WTC11 (cell line): ENCODE data around the gene TOR4A. TPM values are rescaled to one million over a fixed set of nuclear protein-coding genes. Genes with fewer than 3 reads are reported as not detected.

ENCODE experiments used
- ATAC-seq: fragments of 200-7000 bp; cut with Tn5 transposase; 2 replicates; pipeline ENCODE4 v1.10.0; 2021; ENCODE audit warnings: mild to moderate bottlenecking, moderate library complexity
- CTCF ChIA-PET: fragments of 300-600 bp; sonication (Branson Sonifier 250); formaldehyde crosslinking; loops from one replicate; lab custom pipeline; 2021; ENCODE audit warnings: antibody characterized with exemption; lab: Charles Lee
- POLR2A ChIA-PET: fragments of 350-600 bp; sonication (Branson Sonifier 250); formaldehyde crosslinking; loops from one replicate; lab custom pipeline; 2021; ENCODE audit warnings: antibody characterized with exemption; lab: Charles Lee
- DNase-seq: peaks from one replicate; pipeline ENCODE4 v3.0.0; 2021; ENCODE audit warnings: low spot score
- H3K27ac Mint-ChIP-seq: 2 replicates; pipeline ENCODE4 v1.8.0; 2021; ENCODE audit warnings: mixed read lengths
- H3K27me3 Mint-ChIP-seq: 2 replicates; pipeline ENCODE4 v1.8.0; 2021; ENCODE audit warnings: low read depth, mild to moderate bottlenecking, moderate library complexity, mixed read lengths
- H3K36me3 Mint-ChIP-seq: 2 replicates; pipeline ENCODE4 v1.8.0; 2021; ENCODE audit warnings: mixed read lengths
- H3K4me1 Mint-ChIP-seq: 2 replicates; pipeline ENCODE4 v1.8.0; 2022; ENCODE audit warnings: mixed read lengths
- H3K4me3 Mint-ChIP-seq: 2 replicates; pipeline ENCODE4 v1.8.0; 2021; ENCODE audit warnings: mild to moderate bottlenecking, moderate library complexity, mixed read lengths
- H3K9me3 Mint-ChIP-seq: 2 replicates; pipeline ENCODE4 v1.8.0; 2021; ENCODE audit warnings: mixed read lengths
- FOXJ3 ChIP-seq: sonication (generic); formaldehyde crosslinking; IDR thresholded peaks from 2 replicates; pipeline ENCODE4 v1.9.0; 2021; ENCODE audit warnings: missing genetic modification reagents, mild to moderate bottlenecking, borderline replicate concordance
- HMGA2 ChIP-seq: fragments of 250-450 bp; sonication (Bioruptor Pico); IDR thresholded peaks from 2 replicates; pipeline ENCODE4 v1.4.0; 2021; ENCODE audit warnings: mild to moderate bottlenecking, moderate library complexity
- SOX15 ChIP-seq: fragments of 250-450 bp; sonication (Bioruptor Pico); IDR thresholded peaks from 2 replicates; pipeline ENCODE4 v1.9.0; 2021; ENCODE audit warnings: mild to moderate bottlenecking
- TCF7 ChIP-seq: sonication (generic); formaldehyde crosslinking; IDR thresholded peaks from 2 replicates; pipeline ENCODE4 v1.8.0; 2022; ENCODE audit warnings: mild to moderate bottlenecking, low read depth, missing genetic modification reagents, moderate library complexity
- ZBTB21 ChIP-seq: sonication (generic); formaldehyde crosslinking; IDR thresholded peaks from 2 replicates; pipeline ENCODE4 v1.8.1; 2023; ENCODE audit warnings: mild to moderate bottlenecking, missing genetic modification reagents, borderline replicate concordance
- ZNF138 ChIP-seq: sonication (generic); formaldehyde crosslinking; conservative IDR thresholded peaks from 2 replicates; pipeline ENCODE4 v1.8.1; 2022; ENCODE audit warnings: mild to moderate bottlenecking, moderate library complexity, missing genetic modification reagents
- total RNA-seq: library from RNA; stranded (reverse); gene quantifications from 3 replicates; pipeline ENCODE4 v1.2.3, GENCODE V29; 2021
- TF ChIP-seq, protein P1 (sequence below): sonication (generic); formaldehyde crosslinking; IDR thresholded peaks from 2 replicates; pipeline ENCODE4 v1.8.1; 2022; ENCODE audit warnings: mild to moderate bottlenecking, moderate library complexity, missing genetic modification reagents
- TF ChIP-seq, protein P2 (sequence below): sonication (generic); formaldehyde crosslinking; IDR thresholded peaks from 2 replicates; pipeline ENCODE4 v1.8.1; 2023; ENCODE audit warnings: mild to moderate bottlenecking, moderate library complexity, missing genetic modification reagents
- TF ChIP-seq, protein P3 (sequence below): sonication (generic); formaldehyde crosslinking; IDR thresholded peaks from 2 replicates; pipeline ENCODE4 v1.8.0; 2022; ENCODE audit warnings: mild to moderate bottlenecking, missing genetic modification reagents
- TF ChIP-seq, protein P4 (sequence below): sonication (generic); formaldehyde crosslinking; IDR thresholded peaks from 2 replicates; pipeline ENCODE4 v1.8.1; 2023; ENCODE audit warnings: mild to moderate bottlenecking, missing genetic modification reagents, moderate library complexity
- TF ChIP-seq, protein P5 (sequence below): fragments of 250-450 bp; sonication (Bioruptor Pico); IDR thresholded peaks from 2 replicates; pipeline ENCODE4 v1.9.0; 2021; ENCODE audit warnings: mild to moderate bottlenecking
- TF ChIP-seq, protein P6 (sequence below): sonication (generic); formaldehyde crosslinking; IDR thresholded peaks from 2 replicates; pipeline ENCODE4 v1.8.1; 2023; ENCODE audit warnings: mild to moderate bottlenecking, missing genetic modification reagents, moderate library complexity
- TF ChIP-seq, protein P7 (sequence below): sonication (generic); formaldehyde crosslinking; IDR thresholded peaks from 2 replicates; pipeline ENCODE4 v1.8.0; 2023; ENCODE audit warnings: missing genetic modification reagents
- TF ChIP-seq, protein P8 (sequence below): sonication (generic); formaldehyde crosslinking; IDR thresholded peaks from 2 replicates; pipeline ENCODE4 v1.8.1; 2023; ENCODE audit warnings: mild to moderate bottlenecking, missing genetic modification reagents, borderline replicate concordance
- TF ChIP-seq, protein P9 (sequence below): sonication (generic); formaldehyde crosslinking; IDR thresholded peaks from 2 replicates; pipeline ENCODE4 v1.8.0; 2023; ENCODE audit warnings: mild to moderate bottlenecking, missing genetic modification reagents

Gene TOR4A
- total RNA-seq, 1 experiment from 2014 or later: 7.3 TPM

DNA sequence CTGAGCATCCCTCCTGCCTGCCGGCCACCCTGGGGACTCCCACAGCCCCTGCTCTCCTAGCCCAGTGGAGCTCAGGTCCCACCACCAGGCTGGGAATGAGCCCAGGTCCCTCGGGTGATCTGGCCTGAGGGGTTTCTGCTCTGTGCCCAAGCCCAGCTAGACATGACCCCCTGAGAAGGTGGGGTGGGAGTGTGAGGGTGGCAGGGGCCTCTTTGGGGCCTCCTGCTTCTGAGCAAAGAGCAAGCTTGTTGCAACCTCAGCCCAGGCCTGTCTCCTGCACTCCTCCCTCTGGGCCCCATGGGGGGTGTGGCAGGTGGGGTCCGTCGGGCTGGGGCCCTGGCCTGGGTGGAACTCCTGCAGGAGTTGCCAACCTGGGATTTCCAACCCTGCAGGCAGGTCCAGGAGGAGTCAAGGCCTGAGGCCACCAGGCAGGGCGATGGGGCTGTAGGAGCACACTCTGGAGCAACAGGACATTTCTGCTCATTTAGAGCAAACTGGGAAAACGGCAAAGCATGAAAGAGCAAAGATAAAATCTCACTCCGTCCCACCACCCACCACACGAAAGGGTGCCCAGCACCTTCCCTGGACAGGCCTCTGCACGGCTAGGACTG is 35.9 kb downstream of the TOR4A start (continued):
- TF ChIP-seq, protein P1, sequence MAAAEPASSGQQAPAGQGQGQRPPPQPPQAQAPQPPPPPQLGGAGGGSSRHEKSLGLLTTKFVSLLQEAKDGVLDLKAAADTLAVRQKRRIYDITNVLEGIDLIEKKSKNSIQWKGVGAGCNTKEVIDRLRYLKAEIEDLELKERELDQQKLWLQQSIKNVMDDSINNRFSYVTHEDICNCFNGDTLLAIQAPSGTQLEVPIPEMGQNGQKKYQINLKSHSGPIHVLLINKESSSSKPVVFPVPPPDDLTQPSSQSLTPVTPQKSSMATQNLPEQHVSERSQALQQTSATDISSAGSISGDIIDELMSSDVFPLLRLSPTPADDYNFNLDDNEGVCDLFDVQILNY: no peak
- TF ChIP-seq FOXJ3 (CRISPR knock-in tag) (no peak), ZBTB21 (CRISPR knock-in tag) (no peak)
- TF ChIP-seq, protein P2, sequence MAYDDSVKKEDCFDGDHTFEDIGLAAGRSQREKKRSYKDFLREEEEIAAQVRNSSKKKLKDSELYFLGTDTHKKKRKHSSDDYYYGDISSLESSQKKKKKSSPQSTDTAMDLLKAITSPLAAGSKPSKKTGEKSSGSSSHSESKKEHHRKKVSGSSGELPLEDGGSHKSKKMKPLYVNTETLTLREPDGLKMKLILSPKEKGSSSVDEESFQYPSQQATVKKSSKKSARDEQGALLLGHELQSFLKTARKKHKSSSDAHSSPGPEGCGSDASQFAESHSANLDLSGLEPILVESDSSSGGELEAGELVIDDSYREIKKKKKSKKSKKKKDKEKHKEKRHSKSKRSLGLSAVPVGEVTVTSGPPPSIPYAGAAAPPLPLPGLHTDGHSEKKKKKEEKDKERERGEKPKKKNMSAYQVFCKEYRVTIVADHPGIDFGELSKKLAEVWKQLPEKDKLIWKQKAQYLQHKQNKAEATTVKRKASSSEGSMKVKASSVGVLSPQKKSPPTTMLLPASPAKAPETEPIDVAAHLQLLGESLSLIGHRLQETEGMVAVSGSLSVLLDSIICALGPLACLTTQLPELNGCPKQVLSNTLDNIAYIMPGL (CRISPR knock-in tag): no peak

DNA sequence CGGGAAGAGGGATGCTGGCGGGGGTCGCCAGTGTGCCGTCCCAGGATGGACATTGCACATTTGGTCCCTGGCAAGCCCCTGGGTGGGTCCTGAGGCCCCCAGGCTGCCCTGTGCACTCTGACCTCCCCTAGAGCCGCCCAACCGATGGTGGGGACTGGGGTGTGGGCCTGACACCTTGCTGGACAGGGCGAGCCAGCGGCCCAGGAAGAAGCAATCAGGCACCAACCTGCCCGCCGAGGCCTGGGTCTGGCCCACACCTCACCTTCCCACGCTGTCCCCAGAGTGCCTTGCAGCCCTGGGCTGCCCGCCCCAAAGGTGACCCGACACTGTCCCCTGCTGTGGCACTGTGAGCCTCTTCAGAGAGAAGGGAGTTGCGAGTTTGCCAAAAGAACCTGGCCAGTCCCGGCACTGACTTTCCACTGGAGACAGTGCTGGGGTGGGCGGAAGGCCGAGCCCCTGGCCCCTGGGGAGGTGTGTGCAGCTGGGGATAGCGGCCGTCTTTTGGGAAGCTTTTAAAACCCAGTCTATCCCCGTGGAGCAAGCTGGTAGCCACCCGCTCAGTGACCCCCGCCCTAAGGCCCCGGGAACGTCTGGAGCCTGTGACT is 36.5 kb downstream of the TOR4A start:
- Mint-ChIP-seq H3K4me3 (no peak overlapping the region), H3K27me3 (no peaks in the 10 kb centered on the region), H3K4me1 (peaks cover 7% of the 10 kb centered on the region; the same call in 1 of the 2 replicates), H3K27ac (no peak overlapping the region), H3K36me3 (no peaks in the 10 kb centered on the region), H3K9me3 (no peaks in the 10 kb centered on the region)
- ChIA-PET POLR2A (no interaction called here), CTCF (interaction anchor here (2.9 kb wide), 1 partner anchor 11 kb away, joined by 15 read pairs; the partner anchor contains the start of gene NRARP)
- DNase-seq: no peak
- ATAC-seq: no peak
- TF ChIP-seq HMGA2 (no peak), ZBTB21 (CRISPR knock-in tag) (no peak), SOX15 (CRISPR knock-in tag) (no peak), ZNF138 (CRISPR knock-in tag) (no peak), TCF7 (no peak)
- TF ChIP-seq, protein P3, sequence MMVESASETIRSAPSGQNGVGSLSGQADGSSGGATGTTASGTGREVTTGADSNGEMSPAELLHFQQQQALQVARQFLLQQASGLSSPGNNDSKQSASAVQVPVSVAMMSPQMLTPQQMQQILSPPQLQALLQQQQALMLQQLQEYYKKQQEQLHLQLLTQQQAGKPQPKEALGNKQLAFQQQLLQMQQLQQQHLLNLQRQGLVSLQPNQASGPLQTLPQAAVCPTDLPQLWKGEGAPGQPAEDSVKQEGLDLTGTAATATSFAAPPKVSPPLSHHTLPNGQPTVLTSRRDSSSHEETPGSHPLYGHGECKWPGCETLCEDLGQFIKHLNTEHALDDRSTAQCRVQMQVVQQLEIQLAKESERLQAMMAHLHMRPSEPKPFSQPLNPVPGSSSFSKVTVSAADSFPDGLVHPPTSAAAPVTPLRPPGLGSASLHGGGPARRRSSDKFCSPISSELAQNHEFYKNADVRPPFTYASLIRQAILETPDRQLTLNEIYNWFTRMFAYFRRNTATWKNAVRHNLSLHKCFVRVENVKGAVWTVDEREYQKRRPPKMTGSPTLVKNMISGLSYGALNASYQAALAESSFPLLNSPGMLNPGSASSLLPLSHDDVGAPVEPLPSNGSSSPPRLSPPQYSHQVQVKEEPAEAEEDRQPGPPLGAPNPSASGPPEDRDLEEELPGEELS (CRISPR knock-in tag): no peak
- TF ChIP-seq, protein P4, sequence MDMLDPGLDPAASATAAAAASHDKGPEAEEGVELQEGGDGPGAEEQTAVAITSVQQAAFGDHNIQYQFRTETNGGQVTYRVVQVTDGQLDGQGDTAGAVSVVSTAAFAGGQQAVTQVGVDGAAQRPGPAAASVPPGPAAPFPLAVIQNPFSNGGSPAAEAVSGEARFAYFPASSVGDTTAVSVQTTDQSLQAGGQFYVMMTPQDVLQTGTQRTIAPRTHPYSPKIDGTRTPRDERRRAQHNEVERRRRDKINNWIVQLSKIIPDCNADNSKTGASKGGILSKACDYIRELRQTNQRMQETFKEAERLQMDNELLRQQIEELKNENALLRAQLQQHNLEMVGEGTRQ (CRISPR knock-in tag): no peak
- TF ChIP-seq, protein P5, sequence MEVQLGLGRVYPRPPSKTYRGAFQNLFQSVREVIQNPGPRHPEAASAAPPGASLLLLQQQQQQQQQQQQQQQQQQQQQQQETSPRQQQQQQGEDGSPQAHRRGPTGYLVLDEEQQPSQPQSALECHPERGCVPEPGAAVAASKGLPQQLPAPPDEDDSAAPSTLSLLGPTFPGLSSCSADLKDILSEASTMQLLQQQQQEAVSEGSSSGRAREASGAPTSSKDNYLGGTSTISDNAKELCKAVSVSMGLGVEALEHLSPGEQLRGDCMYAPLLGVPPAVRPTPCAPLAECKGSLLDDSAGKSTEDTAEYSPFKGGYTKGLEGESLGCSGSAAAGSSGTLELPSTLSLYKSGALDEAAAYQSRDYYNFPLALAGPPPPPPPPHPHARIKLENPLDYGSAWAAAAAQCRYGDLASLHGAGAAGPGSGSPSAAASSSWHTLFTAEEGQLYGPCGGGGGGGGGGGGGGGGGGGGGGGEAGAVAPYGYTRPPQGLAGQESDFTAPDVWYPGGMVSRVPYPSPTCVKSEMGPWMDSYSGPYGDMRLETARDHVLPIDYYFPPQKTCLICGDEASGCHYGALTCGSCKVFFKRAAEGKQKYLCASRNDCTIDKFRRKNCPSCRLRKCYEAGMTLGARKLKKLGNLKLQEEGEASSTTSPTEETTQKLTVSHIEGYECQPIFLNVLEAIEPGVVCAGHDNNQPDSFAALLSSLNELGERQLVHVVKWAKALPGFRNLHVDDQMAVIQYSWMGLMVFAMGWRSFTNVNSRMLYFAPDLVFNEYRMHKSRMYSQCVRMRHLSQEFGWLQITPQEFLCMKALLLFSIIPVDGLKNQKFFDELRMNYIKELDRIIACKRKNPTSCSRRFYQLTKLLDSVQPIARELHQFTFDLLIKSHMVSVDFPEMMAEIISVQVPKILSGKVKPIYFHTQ: no peak
- TF ChIP-seq, protein P6, sequence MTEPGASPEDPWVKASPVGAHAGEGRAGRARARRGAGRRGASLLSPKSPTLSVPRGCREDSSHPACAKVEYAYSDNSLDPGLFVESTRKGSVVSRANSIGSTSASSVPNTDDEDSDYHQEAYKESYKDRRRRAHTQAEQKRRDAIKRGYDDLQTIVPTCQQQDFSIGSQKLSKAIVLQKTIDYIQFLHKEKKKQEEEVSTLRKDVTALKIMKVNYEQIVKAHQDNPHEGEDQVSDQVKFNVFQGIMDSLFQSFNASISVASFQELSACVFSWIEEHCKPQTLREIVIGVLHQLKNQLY (CRISPR knock-in tag): no peak
- TF ChIP-seq, protein P7, sequence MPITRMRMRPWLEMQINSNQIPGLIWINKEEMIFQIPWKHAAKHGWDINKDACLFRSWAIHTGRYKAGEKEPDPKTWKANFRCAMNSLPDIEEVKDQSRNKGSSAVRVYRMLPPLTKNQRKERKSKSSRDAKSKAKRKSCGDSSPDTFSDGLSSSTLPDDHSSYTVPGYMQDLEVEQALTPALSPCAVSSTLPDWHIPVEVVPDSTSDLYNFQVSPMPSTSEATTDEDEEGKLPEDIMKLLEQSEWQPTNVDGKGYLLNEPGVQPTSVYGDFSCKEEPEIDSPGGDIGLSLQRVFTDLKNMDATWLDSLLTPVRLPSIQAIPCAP: no peak
- TF ChIP-seq, protein P8, sequence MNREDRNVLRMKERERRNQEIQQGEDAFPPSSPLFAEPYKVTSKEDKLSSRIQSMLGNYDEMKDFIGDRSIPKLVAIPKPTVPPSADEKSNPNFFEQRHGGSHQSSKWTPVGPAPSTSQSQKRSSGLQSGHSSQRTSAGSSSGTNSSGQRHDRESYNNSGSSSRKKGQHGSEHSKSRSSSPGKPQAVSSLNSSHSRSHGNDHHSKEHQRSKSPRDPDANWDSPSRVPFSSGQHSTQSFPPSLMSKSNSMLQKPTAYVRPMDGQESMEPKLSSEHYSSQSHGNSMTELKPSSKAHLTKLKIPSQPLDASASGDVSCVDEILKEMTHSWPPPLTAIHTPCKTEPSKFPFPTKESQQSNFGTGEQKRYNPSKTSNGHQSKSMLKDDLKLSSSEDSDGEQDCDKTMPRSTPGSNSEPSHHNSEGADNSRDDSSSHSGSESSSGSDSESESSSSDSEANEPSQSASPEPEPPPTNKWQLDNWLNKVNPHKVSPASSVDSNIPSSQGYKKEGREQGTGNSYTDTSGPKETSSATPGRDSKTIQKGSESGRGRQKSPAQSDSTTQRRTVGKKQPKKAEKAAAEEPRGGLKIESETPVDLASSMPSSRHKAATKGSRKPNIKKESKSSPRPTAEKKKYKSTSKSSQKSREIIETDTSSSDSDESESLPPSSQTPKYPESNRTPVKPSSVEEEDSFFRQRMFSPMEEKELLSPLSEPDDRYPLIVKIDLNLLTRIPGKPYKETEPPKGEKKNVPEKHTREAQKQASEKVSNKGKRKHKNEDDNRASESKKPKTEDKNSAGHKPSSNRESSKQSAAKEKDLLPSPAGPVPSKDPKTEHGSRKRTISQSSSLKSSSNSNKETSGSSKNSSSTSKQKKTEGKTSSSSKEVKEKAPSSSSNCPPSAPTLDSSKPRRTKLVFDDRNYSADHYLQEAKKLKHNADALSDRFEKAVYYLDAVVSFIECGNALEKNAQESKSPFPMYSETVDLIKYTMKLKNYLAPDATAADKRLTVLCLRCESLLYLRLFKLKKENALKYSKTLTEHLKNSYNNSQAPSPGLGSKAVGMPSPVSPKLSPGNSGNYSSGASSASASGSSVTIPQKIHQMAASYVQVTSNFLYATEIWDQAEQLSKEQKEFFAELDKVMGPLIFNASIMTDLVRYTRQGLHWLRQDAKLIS (CRISPR knock-in tag): no peak
- TF ChIP-seq, protein P9, sequence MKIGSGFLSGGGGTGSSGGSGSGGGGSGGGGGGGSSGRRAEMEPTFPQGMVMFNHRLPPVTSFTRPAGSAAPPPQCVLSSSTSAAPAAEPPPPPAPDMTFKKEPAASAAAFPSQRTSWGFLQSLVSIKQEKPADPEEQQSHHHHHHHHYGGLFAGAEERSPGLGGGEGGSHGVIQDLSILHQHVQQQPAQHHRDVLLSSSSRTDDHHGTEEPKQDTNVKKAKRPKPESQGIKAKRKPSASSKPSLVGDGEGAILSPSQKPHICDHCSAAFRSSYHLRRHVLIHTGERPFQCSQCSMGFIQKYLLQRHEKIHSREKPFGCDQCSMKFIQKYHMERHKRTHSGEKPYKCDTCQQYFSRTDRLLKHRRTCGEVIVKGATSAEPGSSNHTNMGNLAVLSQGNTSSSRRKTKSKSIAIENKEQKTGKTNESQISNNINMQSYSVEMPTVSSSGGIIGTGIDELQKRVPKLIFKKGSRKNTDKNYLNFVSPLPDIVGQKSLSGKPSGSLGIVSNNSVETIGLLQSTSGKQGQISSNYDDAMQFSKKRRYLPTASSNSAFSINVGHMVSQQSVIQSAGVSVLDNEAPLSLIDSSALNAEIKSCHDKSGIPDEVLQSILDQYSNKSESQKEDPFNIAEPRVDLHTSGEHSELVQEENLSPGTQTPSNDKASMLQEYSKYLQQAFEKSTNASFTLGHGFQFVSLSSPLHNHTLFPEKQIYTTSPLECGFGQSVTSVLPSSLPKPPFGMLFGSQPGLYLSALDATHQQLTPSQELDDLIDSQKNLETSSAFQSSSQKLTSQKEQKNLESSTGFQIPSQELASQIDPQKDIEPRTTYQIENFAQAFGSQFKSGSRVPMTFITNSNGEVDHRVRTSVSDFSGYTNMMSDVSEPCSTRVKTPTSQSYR (CRISPR knock-in tag): no peak
